PC-3 (cell line): ENCODE results near the gene ZFYVE27.

ENCODE experiments used
- CTCF ChIP-seq: fragments of 300-600 bp; sonication (generic); conservative IDR thresholded peaks from 2 replicates; pipeline ENCODE4 v1.5.1; 2017; ENCODE audit warnings: antibody characterized with exemption, low read depth, mild to moderate bottlenecking, low read length
- EZH2 ChIP-seq: fragments of 300-600 bp; sonication (generic); IDR thresholded peaks from one replicate; pipeline ENCODE4 v1.6.1; 2017; ENCODE audit warnings: antibody characterized with exemption, mild to moderate bottlenecking, low read length; ENCODE audit not compliant: unreplicated experiment
- EZH2phosphoT487 ChIP-seq: fragments of 300-600 bp; sonication (generic); IDR thresholded peaks from 2 replicates; pipeline ENCODE4 v1.6.1; 2018; ENCODE audit warnings: mild to moderate bottlenecking, antibody characterized with exemption, low read length, borderline replicate concordance

- TF ChIP-seq EZH2 = no peak
- TF ChIP-seq CTCF = no peak
- no peak for TF ChIP-seq EZH2phosphoT487
Observed at GRCh38 chr10:97721871-97722780, 14.8 kb upstream of the ZFYVE27 start.
